ENCODE measurements around the gene FEZF2. TPM values are rescaled to one million over a fixed set of nuclear protein-coding genes. Genes with fewer than 3 reads are reported as not detected.

FEZF2 gene
- total and polyA plus RNA-seq, 10 donors = not detected

DNA sequence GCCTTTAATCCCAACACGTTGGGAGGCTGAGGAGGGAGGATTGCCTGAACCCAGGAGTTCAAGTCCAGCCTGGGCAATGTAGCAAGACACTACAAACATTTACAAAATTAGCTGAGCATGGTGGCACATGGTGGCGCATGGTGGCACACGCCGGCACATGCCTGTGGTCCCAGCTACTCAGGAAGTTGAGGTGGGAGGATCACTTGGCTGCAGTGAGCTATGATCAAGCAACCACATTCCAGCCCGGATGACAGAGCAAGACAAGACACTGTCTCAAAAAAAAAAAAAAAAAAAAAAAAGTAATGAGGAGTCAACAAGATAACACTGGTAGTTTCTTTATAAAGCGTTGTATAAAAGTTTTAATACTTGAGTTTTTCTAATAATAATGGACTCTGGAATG is 10.1 kb downstream of the FEZF2 start:
- DNase-seq = no peak

DNA sequence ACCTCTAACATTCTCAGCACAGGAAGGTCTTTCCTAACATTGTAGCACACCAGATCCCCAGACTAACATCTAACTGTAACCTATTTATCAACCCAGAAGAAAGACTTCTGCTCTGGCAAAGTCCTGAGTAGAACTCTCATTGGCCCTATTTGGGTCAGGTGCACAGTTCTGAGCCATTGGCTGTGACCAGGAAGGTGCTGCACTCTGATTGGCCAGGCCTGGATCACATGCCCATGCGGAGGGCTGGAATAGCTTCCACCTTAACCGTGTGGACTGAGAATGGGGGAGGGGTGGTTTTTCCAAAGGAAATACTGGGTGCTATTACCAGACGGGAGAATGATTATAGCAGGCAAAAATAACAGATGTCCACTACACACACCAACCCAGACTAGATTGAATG is 11.5 kb downstream of the FEZF2 start:
- 66 to 75% (median 68%) methylated on average over 3 of the region's 3 CpGs for WGBS, 5 donors
- H3K27me3 ChIP-seq (replicated peaks in 1 of 7) = peaks cover 0 to 45% (median 10%) of the 10 kb centered on the region in 7 donors

More for the DNA sequence above, 10.1 kb downstream of the FEZF2 start:
- Histone ChIP-seq H3K27me3 (replicated peaks in 1 of 7) (peaks cover 0 to 59% (median 23%) of the 10 kb centered on the region in 7 donors), H3K4me1 (peaks cover 0 to under 1% (median 0%) of the 10 kb centered on the region in 6 donors), H3K9me3 (no peaks in the 10 kb centered on the region), H3K27ac (no peak overlapping the region), H3K36me3 (no peaks in the 10 kb centered on the region), H3K4me3 (no peak overlapping the region)
- 73 to 87% (median 85%) methylated on average over 6 of the region's 6 CpGs for WGBS, 5 donors
- intact Hi-C loops (cut with DNase I; ENCODE audit: low total_unique reads) = no loop called here
- TF ChIP-seq POLR2A (IDR thresholded peaks at IDR 0.05) (no peak), POLR2AphosphoS5 (IDR thresholded peaks at IDR 0.05) (no peak)
- TF ChIP-seq, protein P1, sequence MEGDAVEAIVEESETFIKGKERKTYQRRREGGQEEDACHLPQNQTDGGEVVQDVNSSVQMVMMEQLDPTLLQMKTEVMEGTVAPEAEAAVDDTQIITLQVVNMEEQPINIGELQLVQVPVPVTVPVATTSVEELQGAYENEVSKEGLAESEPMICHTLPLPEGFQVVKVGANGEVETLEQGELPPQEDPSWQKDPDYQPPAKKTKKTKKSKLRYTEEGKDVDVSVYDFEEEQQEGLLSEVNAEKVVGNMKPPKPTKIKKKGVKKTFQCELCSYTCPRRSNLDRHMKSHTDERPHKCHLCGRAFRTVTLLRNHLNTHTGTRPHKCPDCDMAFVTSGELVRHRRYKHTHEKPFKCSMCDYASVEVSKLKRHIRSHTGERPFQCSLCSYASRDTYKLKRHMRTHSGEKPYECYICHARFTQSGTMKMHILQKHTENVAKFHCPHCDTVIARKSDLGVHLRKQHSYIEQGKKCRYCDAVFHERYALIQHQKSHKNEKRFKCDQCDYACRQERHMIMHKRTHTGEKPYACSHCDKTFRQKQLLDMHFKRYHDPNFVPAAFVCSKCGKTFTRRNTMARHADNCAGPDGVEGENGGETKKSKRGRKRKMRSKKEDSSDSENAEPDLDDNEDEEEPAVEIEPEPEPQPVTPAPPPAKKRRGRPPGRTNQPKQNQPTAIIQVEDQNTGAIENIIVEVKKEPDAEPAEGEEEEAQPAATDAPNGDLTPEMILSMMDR (IDR thresholded peaks at IDR 0.05 in 8 of 11, conservative IDR thresholded peaks at IDR 0.05 in 3 of 11) = no peak

DNA sequence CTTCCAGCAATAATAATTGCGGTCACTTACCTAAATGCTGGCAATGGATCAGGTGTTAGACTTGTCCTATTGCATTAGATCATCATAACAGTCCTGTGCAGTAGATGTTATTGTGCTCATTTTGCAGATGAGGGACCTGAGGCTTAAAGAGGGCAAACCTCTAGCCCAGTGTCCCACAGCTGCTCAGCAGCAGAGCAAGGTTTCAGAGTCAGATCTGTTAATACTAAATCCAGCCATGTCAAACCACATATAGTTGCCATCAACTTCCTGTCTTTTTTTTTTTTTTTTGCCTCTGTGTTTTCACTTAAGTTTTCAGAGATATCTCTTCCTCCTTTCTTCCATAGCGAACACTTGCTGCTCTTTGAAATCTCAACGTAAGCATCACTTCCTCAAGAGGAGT is 12.1 kb downstream of the FEZF2 start:
- intact Hi-C loops (cut with DNase I; ENCODE audit: low total_unique reads) = no loop called here
- Histone ChIP-seq H3K27me3 (replicated peaks in 1 of 7) (peaks cover 0 to 39% (median 6%) of the 10 kb centered on the region in 7 donors), H3K36me3 (no peaks in the 10 kb centered on the region), H3K9me3 (no peaks in the 10 kb centered on the region), H3K4me1 (no peaks in the 10 kb centered on the region), H3K27ac (no peak overlapping the region), H3K4me3 (no peak overlapping the region)
- no peak for DNase-seq
- 60 to 79% (median 77%) methylated on average over 3 of the region's 3 CpGs for WGBS, 5 donors
- TF ChIP-seq POLR2AphosphoS5 (IDR thresholded peaks at IDR 0.05) (no peak), POLR2A (IDR thresholded peaks at IDR 0.05) (no peak)
- TF ChIP-seq, protein P1 (IDR thresholded peaks at IDR 0.05 in 8 of 11, conservative IDR thresholded peaks at IDR 0.05 in 3 of 11) = no peak

More for the DNA sequence above, 11.5 kb downstream of the FEZF2 start:
- DNase-seq = no peak
- Histone ChIP-seq H3K4me1 (no peaks in the 10 kb centered on the region), H3K27ac (no peak overlapping the region), H3K9me3 (no peaks in the 10 kb centered on the region), H3K4me3 (no peak overlapping the region), H3K36me3 (no peaks in the 10 kb centered on the region)
- intact Hi-C loops (cut with DNase I; ENCODE audit: low total_unique reads) = no loop called here
- TF ChIP-seq POLR2AphosphoS5 (IDR thresholded peaks at IDR 0.05) = no peak
- TF ChIP-seq, protein P1 (IDR thresholded peaks at IDR 0.05 in 8 of 11, conservative IDR thresholded peaks at IDR 0.05 in 3 of 11) = no peak
- TF ChIP-seq POLR2A (IDR thresholded peaks at IDR 0.05) = no peak

DNA sequence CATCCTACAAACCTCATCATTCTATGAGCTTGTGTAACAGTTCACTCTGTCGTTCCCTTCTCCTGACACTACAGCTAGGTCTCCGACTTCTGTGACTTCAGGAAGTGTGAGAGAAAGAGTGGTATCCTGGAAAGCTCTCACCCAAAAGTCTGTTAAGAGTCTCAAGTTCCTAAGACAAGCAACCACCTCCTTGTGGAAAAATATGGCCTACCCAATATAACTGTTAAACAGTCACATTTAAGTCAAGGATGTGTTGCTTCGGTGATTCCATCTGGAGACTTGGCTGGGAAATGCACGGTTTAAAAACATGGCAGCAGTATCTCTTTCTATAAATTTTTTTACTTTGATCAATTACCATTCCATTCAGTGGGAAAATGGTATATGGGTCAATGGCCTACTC is 13.8 kb downstream of the FEZF2 start:
- H3K36me3 ChIP-seq = no peaks in the 10 kb centered on the region
- peaks cover 0 to 29% (median 0%) of the 10 kb centered on the region in 7 donors for H3K27me3 ChIP-seq (replicated peaks in 1 of 7)
- H3K9me3 ChIP-seq = no peaks in the 10 kb centered on the region
- TF ChIP-seq POLR2A (IDR thresholded peaks at IDR 0.05) = no peak
- TF ChIP-seq, protein P1 (IDR thresholded peaks at IDR 0.05 in 8 of 11, conservative IDR thresholded peaks at IDR 0.05 in 3 of 11) = no peak
- no peak for TF ChIP-seq POLR2AphosphoS5 (IDR thresholded peaks at IDR 0.05)
- no peak overlapping the region for H3K4me3 ChIP-seq
- DNase-seq = no peak
- H3K4me1 ChIP-seq = no peaks in the 10 kb centered on the region
- WGBS, 5 donors = 76 to 85% (median 80%) methylated on average over 4 of the region's 4 CpGs
- H3K27ac ChIP-seq = no peak overlapping the region
- intact Hi-C loops (cut with DNase I; ENCODE audit: low total_unique reads) = no loop called here

Data from spleen (tissue), 11 donors.